Ovary (tissue), 3 donors: ENCODE results near the gene CDH23.

Source experiments
- CTCF ChIP-seq, 3 donors: fragments of 450-650 bp in 2 of 3; fragments of 200-600 bp in 1 of 3; IDR thresholded peaks; one replicate each; pipeline versions ENCODE4 v1.5.1 to v1.8.0; 2016 to 2022; ENCODE audit warnings: antibody characterized with exemption in 3 of 3, mild to moderate bottlenecking in 1 of 3
- EP300 ChIP-seq: sonication (generic); formaldehyde crosslinking; IDR thresholded peaks from one replicate; pipeline ENCODE4 v1.6.1; 2017; ENCODE audit warnings: antibody characterized with exemption
- POLR2A ChIP-seq: fragments of 450-650 bp; IDR thresholded peaks from one replicate; pipeline ENCODE4 v1.6.1; 2017; ENCODE audit warnings: antibody characterized with exemption, mild to moderate bottlenecking, moderate library complexity
- donor health status: DM: no; HTN: no; CAD: no.

GRCh38 chr10:71644307-71645180 lies 247.8 kb downstream of the CDH23 start:
- TF ChIP-seq EP300: no peak
- no peak for TF ChIP-seq CTCF (IDR thresholded peaks at IDR 0.05)
- TF ChIP-seq POLR2A: no peak
